ENCODE data around the gene CASKIN1.

The CASKIN1 gene

DNA sequence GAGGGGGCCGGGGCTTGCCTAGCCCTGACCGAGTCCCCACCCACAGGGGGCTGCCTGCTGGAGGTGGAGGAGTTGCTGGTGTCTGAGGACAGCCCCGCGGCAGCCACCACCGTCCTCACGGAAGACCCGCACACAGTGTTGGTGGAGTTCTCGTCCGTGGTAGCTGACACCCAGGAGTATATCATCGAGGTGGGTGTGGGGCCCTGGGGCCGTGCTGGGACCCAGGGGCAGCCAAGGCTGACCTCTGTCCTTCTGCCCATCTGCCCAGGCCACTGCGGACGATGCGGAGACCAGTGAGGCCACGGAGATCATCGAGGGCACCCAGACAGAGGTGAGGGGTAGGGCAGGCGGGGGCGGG, 38.4 kb upstream of the CASKIN1 start:
- Histone ChIP-seq H3K4me3 (no peak overlapping the region), H3K9me3 (ENCODE audit: low read depth, low read length) (no peaks in the 10 kb centered on the region), H3K27ac (no peak overlapping the region), H3K36me3 (ENCODE audit: insufficient read depth, low read length) (peaks cover 3% of the 10 kb centered on the region; the same call in 1 of the 2 replicates), H3K9ac (ENCODE audit: insufficient read length) (no peak overlapping the region)
- no peak for DNase-seq (ENCODE audit: low read depth, low spot score)
- TF ChIP-seq FOXP2 (optimal IDR thresholded peaks at IDR 0.05; ENCODE audit: control extremely low read depth, extremely low read length, insufficient read depth) (no peak), EZH2 (IDR thresholded peaks at IDR 0.05) (no peak), POLR2AphosphoS5 (IDR thresholded peaks at IDR 0.05; ENCODE audit: borderline replicate concordance, low read depth, low read length) (no peak)

DNA sequence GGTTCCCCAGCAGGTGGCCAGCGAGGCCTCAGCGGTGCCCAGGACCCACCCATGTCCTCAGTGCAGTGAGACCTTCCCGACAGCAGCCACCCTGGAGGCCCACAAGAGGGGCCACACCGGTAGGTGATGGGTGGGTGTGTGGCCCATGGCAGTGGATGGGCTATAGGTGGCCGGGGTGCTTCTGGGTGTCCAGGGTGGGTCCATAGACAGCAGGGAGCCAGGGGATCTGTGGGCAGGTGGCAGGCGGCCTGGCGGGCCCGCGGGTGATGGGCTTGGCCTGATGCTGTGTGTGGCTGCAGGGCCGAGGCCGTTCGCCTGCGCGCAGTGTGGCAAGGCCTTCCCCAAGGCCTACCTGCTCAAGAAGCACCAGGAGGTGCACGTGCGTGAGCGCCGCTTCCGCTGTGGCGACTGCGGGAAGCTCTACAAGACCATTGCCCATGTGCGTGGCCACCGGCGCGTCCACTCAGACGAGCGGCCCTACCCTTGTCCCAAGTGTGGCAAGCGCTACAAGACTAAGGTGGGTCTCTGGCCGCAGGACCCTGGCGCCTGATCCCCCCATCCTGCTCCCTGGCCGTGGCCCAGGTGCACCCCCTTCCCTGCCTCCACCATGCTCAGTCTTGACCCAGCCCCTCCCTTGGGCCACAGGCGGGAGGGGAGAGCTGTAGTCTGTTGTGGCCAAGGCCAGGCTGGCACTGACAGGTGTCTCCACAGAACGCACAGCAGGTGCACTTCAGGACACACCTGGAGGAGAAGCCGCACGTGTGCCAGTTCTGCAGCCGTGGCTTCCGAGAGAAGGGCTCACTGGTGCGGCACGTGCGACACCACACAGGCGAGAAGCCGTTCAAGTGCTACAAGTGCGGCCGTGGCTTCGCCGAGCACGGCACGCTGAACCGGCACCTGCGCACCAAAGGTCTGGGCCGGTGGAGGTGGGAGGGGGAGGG, 37.7 kb upstream of the CASKIN1 start:
- TF ChIP-seq FOXP2 (optimal IDR thresholded peaks at IDR 0.05; ENCODE audit: control extremely low read depth, extremely low read length, insufficient read depth) (no peak), POLR2AphosphoS5 (IDR thresholded peaks at IDR 0.05; ENCODE audit: borderline replicate concordance, low read depth, low read length) (no peak; the same call in 1 of the 2 replicates), EZH2 (IDR thresholded peaks at IDR 0.05) (no peak)
- H3K4me3 ChIP-seq = no peak overlapping the region
- H3K36me3 ChIP-seq (ENCODE audit: insufficient read depth, low read length) = peaks cover 8% of the 10 kb centered on the region; the same call in 1 of the 2 replicates
- no peaks in the 10 kb centered on the region for H3K9me3 ChIP-seq (ENCODE audit: low read depth, low read length)
- H3K27ac ChIP-seq = no peak overlapping the region
- H3K9ac ChIP-seq (ENCODE audit: insufficient read length) = no peak overlapping the region
- DNase-seq (ENCODE audit: low read depth, low spot score) = no peak

DNA sequence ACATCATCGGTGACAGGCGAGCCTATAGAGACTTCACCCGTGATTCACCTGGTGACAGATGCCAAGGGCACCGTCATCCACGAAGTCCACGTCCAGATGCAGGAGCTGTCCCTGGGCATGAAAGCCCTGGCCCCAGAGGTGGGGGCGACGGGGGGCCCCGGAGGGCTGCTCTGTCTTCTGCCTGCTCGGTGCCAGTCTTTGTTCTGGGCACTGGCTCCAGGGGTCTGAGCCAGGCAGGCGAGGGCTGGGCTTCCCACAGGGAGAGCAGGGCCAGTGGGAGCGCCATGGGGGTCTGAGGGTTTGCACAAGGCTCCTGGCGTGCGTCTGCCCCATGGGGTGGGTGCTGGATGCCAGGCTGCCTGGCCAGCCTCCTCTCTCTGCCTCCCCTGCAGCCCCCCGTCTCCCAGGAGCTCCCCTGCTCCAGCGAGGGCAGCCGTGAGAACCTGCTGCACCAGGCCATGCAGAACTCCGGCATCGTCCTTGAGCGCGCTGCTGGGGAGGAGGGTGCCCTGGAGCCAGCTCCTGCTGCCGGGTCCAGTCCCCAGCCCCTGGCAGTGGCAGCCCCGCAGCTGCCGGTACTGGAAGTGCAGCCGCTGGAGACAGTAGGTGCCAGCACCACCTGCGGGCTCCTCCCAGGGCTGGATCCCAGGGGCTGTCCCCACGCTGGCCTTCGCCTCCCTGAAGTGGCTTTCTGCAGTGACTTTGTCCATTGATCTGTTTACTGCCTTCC, 36.8 kb upstream of the CASKIN1 start:
- no peak overlapping the region for H3K9ac ChIP-seq (ENCODE audit: insufficient read length)
- TF ChIP-seq EZH2 (IDR thresholded peaks at IDR 0.05) (no peak), POLR2AphosphoS5 (IDR thresholded peaks at IDR 0.05; ENCODE audit: borderline replicate concordance, low read depth, low read length) (no peak)
- H3K4me3 ChIP-seq = no peak overlapping the region
- peaks cover 13% of the 10 kb centered on the region; the same call in 1 of the 2 replicates for H3K36me3 ChIP-seq (ENCODE audit: insufficient read depth, low read length)
- H3K9me3 ChIP-seq (ENCODE audit: low read depth, low read length) = no peaks in the 10 kb centered on the region
- no peak for DNase-seq (ENCODE audit: low read depth, low spot score)
- H3K27ac ChIP-seq = no peak overlapping the region

DNA sequence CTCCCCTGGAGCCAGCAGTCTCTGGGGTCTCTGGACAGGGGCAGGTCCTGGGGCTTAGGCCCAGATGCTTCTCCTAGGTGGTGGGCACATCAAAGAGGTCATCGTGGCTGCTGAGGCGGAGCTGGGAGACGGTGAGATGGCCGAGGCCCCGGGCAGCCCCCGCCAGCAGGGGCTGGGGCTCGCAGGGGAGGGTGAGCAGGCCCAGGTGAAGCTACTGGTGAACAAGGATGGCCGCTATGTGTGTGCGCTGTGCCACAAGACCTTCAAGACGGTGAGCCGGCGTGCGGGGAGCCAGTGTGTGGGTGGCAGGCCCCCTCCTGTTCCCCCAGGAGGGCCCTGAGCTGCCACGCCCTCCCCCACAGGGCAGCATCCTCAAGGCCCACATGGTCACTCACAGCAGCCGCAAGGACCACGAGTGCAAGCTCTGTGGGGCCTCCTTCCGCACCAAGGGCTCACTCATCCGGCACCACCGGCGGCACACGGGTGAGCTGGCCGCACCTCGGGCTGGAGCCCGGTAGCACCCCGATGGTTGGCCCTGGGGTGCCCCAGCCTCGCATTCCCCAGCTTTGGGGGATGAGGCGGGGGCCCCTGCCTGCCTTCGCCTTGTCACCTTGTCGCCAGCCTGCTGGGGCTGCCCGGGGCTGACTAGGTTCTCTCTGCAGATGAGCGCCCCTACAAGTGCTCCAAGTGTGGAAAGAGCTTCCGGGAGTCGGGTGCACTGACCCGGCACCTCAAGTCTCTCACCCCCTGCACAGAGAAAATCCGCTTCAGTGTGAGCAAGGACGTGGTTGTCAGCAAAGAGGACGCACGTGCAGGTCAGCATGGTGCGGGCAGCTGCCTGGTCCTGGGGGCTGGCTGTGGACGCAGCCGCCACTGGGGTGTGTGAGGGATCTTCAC, 35.9 kb upstream of the CASKIN1 start:
- TF ChIP-seq FOXP2 (optimal IDR thresholded peaks at IDR 0.05; ENCODE audit: control extremely low read depth, extremely low read length, insufficient read depth) (no peak), POLR2AphosphoS5 (IDR thresholded peaks at IDR 0.05; ENCODE audit: borderline replicate concordance, low read depth, low read length) (no peak), EZH2 (IDR thresholded peaks at IDR 0.05) (no peak)
- Histone ChIP-seq H3K9ac (ENCODE audit: insufficient read length) (no peak overlapping the region), H3K9me3 (ENCODE audit: low read depth, low read length) (no peaks in the 10 kb centered on the region), H3K4me3 (no peak overlapping the region), H3K36me3 (ENCODE audit: insufficient read depth, low read length) (peaks cover 13% of the 10 kb centered on the region; the same call in 1 of the 2 replicates), H3K27ac (no peak overlapping the region)
- DNase-seq (ENCODE audit: low read depth, low spot score) = no peak

DNA sequence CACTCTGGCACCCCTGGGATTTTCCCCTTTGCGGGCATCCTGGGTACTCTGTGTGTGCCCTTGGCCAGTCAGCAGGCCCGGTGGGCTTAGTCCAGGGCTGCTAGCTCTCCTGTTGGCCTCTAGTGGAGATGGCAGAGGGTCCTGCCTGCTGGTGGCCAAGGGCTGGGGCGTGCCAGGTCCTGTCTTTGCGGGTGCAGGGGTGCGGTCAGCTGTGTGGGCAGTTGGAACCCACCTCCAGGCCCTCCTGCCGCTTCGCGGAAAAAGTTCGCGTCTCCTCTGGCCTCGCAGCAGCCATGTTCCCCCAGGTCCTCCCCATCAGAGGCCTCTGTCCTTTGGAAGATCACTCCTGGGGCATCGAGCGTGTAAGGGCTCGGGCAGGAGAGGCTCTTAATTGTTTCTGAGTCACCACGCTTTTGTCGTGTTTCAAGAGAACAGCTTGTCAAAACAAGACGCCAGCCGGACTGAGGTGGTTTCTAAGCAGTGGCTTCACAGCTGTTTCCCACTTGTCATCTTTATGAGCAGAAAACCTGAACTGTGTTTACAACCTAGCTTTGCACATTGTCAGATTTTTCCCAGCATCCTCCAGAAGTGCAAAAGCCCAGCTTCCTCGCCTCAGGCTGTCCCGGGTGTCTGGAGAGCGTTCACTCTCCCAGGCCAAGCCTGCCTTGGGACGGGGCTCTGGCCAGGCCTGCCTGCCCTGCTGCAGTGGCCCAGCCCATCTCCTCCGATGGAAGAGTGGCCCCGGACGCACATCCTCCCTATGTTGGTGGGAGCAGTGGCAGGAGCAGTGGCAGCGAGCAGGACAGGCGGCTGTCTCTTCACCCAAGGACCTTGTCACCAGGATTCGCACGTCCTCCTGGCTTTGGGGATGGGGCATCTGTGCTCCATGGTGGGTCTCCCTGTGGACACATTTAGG, 34.9 kb upstream of the CASKIN1 start:
- no peak for TF ChIP-seq POLR2AphosphoS5 (IDR thresholded peaks at IDR 0.05; ENCODE audit: borderline replicate concordance, low read depth, low read length)
- TF ChIP-seq EZH2 (IDR thresholded peaks at IDR 0.05) = no peak
- TF ChIP-seq FOXP2 (optimal IDR thresholded peaks at IDR 0.05; ENCODE audit: control extremely low read depth, extremely low read length, insufficient read depth) = no peak
- DNase-seq (ENCODE audit: low read depth, low spot score) = no peak
- peaks cover 13% of the 10 kb centered on the region; the same call in 1 of the 2 replicates for H3K36me3 ChIP-seq (ENCODE audit: insufficient read depth, low read length)
- H3K9me3 ChIP-seq (ENCODE audit: low read depth, low read length) = no peaks in the 10 kb centered on the region
- no peak overlapping the region for H3K4me3 ChIP-seq
- H3K27ac ChIP-seq = no peak overlapping the region
- no peak overlapping the region for H3K9ac ChIP-seq (ENCODE audit: insufficient read length)

DNA sequence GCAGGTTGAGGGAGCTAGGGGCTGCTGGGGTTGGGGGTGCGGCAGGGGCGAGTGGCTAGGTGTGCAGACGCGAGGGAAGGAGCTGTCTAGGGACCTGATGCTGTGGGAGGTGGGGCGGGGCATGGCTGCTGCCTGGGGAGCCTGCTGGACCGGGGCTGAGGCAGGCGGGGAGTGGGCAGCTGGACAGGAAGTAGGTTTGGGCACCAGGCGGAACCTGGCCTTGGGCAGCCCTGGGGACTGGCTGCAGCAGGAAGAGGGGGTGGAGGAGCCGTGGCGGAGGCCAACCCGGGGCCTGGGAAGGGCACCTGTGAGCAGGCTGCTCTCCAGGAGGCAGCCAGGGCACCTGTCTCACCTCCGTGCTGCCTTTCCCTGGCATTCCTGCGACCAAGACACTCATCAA, 34.0 kb upstream of the CASKIN1 start:
- Histone ChIP-seq H3K27ac (no peak overlapping the region), H3K36me3 (ENCODE audit: insufficient read depth, low read length) (peaks cover 13% of the 10 kb centered on the region; the same call in 1 of the 2 replicates), H3K9me3 (ENCODE audit: low read depth, low read length) (no peaks in the 10 kb centered on the region), H3K9ac (ENCODE audit: insufficient read length) (no peak overlapping the region), H3K4me3 (no peak overlapping the region)
- no peak for DNase-seq (ENCODE audit: low read depth, low spot score)
- TF ChIP-seq FOXP2 (optimal IDR thresholded peaks at IDR 0.05; ENCODE audit: control extremely low read depth, extremely low read length, insufficient read depth) = no peak

DNA sequence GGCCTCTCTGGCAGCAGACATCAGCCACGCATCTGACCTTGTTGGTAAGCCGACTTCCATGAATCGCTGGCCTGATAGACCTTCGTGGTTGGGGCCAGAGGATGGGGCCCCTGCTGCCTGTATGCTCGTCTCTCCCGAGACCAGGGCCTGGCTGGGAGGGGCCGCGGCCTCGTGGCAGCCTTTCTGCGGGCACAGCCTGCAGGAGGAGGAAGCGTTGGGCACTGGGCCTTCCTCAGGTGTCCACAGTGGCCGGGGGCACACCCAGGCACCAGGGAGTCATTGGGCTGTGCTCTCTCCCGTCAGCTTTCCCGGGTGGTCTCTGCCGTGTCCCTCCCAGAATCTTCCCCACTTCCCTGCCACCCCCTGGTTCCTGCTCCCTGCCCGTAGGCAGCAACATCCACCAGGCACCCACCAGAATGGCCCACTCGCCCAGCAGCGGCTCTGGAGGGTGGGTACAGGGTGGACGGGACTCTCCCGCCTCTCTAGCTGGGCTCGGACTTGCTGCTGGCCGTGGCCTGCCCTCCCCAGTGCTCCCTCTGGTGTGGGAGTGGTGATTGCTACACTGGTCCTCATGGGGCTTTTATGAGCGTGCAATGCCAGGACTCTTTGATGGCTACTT, 33.3 kb upstream of the CASKIN1 start:
- no peak overlapping the region for H3K4me3 ChIP-seq
- peaks cover 13% of the 10 kb centered on the region; the same call in 1 of the 2 replicates for H3K36me3 ChIP-seq (ENCODE audit: insufficient read depth, low read length)
- no peak overlapping the region for H3K9ac ChIP-seq (ENCODE audit: insufficient read length)
- H3K9me3 ChIP-seq (ENCODE audit: low read depth, low read length) = no peaks in the 10 kb centered on the region
- TF ChIP-seq POLR2AphosphoS5 (IDR thresholded peaks at IDR 0.05; ENCODE audit: borderline replicate concordance, low read depth, low read length) (no peak), EZH2 (IDR thresholded peaks at IDR 0.05) (no peak)
- no peak overlapping the region for H3K27ac ChIP-seq
- no peak for DNase-seq (ENCODE audit: low read depth, low spot score)
